Stimulated activated naive CD4-positive, alpha-beta T cell treated with Interleukin-2 at 50 U/mL for 16 hours (primary cell): Measurements from ENCODE around the gene VASP.
"Not testable (repeated sequence)": the region's sequence is repeated elsewhere in the genome, so short reads cannot be mapped to it uniquely, and the experiment has no call there.

Source experiments
- DNase-seq: peaks from one replicate; lab custom pipeline; 2025; lab: John Stamatoyannopoulos, UW

Gene VASP

GRCh38 chr19:45497791-45498190, 9.5 kb upstream of the VASP start:
- no peak for DNase-seq

DNA sequence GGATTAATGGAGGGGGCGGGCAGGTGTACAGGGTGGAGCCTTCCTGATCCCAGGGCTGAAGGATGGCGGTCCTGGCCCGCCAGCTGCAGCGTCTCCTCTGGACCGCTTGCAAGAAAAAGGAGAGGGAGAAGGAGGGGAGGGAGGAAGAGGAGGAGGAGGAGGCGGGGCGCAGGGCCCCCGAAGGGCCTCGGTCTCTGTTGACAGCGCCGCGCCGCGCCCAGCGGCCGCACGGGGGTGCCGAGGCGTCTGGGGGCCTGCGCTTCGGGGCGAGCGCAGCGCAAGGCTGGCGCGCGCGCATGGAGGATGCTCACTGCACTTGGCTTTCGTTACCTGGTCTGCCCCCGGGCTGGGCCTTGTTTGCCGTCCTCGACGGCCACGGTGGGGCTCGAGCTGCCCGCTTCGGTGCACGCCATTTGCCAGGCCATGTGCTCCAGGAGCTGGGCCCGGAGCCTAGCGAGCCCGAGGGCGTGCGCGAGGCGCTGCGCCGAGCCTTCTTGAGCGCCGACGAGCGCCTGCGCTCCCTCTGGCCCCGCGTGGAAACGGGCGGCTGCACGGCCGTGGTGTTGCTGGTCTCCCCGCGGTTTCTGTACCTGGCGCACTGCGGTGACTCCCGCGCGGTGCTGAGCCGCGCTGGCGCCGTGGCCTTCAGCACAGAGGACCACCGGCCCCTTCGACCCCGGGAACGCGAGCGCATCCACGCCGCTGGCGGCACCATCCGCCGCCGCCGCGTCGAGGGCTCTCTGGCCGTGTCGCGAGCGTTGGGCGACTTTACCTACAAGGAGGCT, 8.7 kb upstream of the VASP start, which contains the start of gene PPM1N:
TSS of gene PPM1N (plus strand) at position 33 of the 785 bp plus-strand sequence. CDS start at position 63, 30 bp downstream.
- DNase-seq = peak; percentile 55

- peak; percentile 50 for DNase-seq
Observed at GRCh38 chr19:45499196-45500180, 7.8 kb upstream of the VASP start.

DNA sequence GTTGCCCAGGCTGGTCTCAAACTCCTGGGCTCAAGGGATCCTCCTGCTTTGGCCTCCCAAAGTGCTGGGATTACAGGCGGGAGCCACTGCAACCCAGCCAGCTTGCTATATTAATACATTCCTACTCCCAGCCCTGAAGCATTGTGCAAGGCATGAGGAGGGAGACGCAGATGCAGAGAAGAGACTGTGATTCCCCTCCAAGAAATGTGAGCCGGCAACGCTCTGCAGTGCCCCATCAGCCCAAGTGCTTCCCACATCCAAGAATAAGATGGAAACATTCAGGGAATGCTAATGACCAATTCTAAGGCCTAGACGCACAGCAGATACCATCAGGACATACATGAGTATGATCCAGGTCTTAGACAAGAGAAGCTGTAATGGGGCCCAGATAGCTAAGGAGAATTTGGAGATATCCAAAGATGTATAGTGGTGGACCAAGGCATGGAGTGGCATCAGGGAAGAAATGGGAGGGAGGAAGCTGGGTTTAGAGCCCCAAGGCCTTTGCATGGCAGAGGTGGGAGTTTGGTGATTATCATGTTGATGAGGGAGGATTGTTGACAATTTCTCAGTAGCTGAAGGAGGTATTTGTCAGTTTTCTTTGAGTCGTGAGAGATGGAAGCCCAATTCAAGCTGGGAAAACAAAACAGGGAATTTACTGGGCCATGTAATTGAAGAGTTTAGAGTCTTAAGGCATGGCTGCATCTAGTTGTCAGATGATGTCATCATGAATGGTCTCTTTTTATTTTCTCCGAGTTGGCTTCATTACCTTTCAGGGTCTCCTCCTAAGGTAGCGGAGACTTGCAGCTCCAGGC, 6.2 kb upstream of the VASP start:
- DNase-seq = no peak

DNA sequence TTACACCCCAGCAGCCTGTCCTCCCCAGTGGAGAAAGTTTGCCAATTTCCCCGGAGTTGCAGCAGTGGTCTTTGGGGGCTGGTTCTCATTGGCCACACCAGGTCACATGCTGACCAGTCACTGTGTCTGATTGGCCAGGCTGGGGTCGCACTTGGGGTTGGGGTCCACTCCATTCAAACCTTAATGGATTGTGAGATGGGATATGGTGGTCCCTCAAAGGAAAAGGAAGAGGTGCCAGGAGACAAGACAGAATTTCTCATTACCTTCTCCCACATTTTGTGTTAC, 5.6 kb upstream of the VASP start:
- no peak for DNase-seq

GRCh38 chr19:45502111-45502510, 5.2 kb upstream of the VASP start:
- no peak for DNase-seq

- DNase-seq = no peak
Observed at GRCh38 chr19:45503909-45504308, 3.4 kb upstream of the VASP start.

DNA sequence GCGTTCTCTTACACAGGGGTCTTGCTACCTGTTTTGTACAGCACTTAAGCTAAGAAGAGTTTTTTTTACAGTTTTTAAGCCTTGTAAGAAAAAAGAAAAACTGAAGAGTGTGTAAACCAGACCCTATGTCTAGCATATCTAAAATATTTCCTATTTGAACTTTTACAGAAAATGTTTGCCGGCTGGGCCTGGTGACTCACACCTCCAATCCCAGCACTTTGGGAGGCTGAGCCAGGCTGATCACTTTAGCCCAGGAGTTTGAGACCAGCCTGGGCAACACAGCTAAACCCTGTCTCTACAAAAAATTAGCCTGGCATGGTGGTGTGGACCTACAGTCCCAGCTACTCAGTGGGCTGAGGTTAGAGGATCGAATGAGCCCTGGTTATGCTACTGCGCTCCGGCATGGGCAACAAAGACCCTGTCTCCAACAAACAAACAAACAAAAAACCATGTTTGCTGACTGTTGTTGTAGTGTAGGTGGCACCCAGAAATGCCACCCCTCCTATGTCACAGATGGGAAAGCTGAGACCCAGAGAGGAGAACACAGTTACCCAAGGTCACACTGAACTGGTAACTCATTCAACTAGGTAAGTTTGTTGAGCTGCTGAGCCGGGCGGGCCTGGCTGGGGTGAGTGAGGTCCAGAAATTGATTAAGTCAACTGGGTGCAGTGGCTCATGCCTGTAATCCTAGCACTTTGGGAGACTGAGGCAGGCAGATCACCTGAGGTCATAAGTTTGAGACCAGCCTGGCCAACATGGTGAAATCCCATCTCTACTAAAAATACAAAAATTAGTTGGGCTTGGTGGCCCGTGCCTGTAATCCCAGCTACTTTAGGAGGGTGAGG, 1.9 kb upstream of the VASP start:
- no peak for DNase-seq

DNA sequence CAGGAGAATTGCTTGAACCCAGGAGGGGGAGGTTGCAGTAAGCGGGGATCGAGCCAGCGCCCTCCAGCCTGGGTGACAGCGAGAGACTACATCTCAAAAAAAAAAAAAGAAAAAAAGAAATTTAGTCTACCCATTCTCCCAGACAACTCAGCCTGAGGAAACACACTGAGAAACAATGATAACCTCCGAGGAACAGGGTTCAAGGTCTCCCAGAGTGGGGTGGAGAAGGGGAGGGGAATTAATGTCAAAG, 1.4 kb upstream of the VASP start:
- DNase-seq = no peak

DNA sequence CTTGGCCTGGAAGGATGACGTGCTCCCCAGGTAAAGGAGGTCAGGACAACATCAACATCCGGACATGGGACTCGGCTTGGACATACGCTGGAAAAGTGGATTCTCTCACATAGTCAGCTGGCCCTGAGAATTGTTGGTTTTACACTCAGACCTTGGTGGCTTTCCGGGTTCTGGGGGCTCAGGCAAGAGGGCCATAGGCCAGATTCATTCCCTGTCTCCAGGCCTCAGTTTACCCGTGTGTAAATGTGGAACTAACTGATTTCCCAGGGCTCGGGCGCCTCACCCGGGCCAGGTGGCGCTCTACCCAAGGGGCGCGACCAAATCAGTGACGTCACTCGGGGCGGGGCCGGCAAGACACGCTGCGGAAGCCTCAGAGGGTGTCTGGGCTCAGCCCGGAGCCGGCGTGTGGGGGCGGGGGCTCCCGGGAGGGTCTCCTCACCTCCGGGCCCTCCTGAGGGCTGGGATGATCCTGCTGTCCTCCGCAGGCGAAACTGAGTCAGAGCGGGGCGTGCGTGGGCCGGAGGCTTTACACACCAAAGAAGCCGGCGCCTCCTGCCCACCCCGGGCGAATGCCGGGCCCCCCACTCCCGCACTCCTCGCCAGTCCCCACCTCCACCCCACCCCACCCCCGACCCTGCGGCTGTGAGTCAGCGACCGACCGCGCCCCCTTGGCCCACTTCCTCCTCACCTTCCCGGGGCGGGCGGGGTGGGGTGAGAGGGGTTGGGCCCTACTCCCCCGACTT, 862 bp upstream of the VASP start:
- peak; percentile 99 for DNase-seq

- no peak for DNase-seq
Observed at GRCh38 chr19:45507872-45508416, 665 bp downstream of the VASP start.

DNA sequence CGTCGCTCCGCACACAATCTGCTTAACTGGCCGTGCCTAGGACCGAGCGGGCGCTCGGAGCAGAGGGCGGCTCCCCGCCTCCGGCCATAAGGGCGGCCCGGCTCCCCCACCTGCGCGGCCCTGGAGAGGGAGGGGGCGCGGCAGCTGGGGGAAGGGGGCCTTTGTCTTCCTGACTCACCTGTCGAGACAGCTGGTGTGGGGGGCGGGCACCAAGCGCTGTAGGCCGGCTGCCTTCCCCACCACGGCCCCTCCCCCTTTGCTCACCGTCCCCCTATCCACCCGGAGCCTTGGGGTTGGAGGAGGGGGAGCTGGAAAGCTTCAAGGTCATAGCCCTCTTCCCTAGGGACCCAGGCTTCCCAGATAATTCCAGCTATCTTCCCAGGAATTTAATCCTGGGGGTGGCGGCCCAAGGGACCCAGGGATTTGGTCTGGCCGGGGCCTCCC, 1.2 kb downstream of the VASP start:
- DNase-seq = peak; percentile 50

- peak; percentile 11 for DNase-seq
Observed at GRCh38 chr19:45508861-45509691, 1.8 kb downstream of the VASP start.

- no peak for DNase-seq
Observed at GRCh38 chr19:45509692-45510015, 2.4 kb downstream of the VASP start.

DNA sequence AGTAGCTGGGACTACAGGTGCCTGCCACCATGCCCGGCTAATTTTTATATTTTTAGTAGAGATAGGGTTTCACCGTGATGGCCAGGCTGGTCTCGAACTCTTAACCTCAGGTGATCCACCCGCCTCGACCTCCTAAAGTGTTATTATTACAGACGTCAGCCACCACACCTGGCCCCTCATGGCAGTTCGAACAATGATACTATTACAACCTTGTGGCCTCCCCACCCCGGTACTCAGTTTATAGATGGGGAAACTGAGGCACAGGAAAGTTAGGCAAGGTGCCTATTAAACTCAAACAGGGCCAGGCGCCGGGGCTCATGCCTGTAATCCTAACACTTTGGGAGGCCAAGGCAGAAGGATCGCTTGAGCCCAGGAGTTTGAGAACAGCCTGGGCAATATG, 3.1 kb downstream of the VASP start:
- not testable (repeated sequence) for DNase-seq

DNA sequence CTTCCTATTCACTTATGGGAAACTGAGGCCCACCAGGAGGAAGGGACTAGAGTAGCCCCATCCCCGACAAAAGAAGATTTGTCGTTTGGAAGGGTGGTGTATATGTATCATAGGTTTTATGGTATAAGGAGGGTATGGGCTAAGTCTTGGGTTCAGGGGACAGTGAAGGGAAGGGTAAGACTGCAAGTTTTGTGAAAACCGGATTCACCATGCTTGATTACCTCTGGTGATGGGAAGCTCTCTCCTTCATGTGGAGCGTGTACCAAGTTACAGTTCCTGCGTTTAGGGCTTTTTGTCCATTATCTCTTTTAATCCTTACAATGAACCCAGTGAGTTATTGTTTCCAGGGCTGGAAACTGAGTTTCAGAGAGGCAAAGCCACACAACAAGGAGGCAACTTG, 3.8 kb downstream of the VASP start:
- DNase-seq = no peak

- no peak for DNase-seq
Observed at GRCh38 chr19:45512881-45513483, 5.7 kb downstream of the VASP start.

DNA sequence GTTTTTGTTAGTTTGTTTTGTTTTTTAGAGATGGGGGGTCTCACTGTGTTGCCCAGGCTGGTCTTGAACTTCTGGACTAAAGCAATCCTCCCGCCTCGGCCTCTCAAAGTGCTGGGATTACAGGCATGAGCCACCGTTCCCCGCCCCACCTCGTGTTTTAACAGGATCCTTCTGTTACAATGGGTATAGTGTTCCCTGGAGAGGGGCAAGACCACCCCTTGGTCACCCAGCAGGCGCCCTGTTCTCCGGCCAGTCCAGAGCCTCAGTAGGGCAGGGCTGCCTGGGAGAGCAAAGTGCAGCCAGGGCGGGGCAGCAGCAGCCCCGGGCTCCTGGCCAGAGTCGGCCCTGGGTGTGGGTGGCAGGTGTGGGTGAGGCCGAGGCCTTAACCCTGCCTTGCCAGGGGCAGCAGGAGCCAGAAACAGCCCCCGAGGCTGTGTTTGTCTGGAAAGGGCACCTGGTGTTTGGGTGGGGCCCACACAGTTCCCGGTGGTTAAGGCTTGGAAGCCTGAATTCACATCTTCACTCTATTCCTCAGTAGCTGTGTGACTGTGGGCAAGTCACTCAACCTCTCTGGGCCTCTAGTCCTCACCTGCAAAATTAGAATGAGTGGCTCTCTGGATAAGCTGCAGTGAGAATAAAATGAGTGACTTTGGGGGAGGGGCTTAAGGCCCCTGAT, 7.2 kb downstream of the VASP start:
- no peak for DNase-seq
